Esophagus squamous epithelium (tissue), 4 donors: ENCODE results near the gene DAB1.

Experiments
- POLR2A ChIP-seq, 4 donors: fragments of 450-650 bp; IDR thresholded peaks; one replicate each; pipeline ENCODE4 v1.6.1; 2017; ENCODE audit warnings: antibody characterized with exemption in 4 of 4, mild to moderate bottlenecking in 4 of 4, moderate library complexity in 3 of 4
- TF ChIP-seq, protein P1 (sequence below), 6 experiments: fragments of 450-650 bp in 4 of 6; fragments of 200-600 bp in 2 of 6; sonication (generic) in 2 of 6; IDR thresholded peaks; one replicate each; pipeline ENCODE4 v1.5.1; 2016 to 2019; ENCODE audit warnings: antibody characterized with exemption in 6 of 6, mild to moderate bottlenecking in 4 of 6, moderate library complexity in 4 of 6

DNA sequence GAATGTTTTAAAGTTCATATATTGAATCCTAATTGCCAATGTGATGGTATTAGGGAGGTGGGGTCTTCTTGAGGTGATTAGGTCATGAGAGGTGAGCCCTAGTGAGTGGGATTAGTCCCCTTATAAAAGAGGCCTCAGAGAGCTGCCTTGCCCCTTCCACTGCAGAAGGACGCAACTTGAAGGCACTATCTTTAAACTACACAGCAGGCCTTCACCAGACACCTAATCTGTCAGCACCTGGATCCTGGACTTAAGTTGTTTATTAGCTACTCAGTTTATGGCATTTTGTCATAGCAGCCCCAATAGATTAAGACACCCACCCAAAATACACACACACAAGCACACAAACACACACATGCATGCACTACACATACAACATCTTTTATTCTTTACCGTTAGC lies 61.4 kb downstream of the DAB1 start:
- TF ChIP-seq, protein P1, sequence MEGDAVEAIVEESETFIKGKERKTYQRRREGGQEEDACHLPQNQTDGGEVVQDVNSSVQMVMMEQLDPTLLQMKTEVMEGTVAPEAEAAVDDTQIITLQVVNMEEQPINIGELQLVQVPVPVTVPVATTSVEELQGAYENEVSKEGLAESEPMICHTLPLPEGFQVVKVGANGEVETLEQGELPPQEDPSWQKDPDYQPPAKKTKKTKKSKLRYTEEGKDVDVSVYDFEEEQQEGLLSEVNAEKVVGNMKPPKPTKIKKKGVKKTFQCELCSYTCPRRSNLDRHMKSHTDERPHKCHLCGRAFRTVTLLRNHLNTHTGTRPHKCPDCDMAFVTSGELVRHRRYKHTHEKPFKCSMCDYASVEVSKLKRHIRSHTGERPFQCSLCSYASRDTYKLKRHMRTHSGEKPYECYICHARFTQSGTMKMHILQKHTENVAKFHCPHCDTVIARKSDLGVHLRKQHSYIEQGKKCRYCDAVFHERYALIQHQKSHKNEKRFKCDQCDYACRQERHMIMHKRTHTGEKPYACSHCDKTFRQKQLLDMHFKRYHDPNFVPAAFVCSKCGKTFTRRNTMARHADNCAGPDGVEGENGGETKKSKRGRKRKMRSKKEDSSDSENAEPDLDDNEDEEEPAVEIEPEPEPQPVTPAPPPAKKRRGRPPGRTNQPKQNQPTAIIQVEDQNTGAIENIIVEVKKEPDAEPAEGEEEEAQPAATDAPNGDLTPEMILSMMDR (IDR thresholded peaks at IDR 0.05) = no peak
- no peak for TF ChIP-seq POLR2A (IDR thresholded peaks at IDR 0.05)
